ENCODE results near the gene TMEM109.

Gene TMEM109

DNA sequence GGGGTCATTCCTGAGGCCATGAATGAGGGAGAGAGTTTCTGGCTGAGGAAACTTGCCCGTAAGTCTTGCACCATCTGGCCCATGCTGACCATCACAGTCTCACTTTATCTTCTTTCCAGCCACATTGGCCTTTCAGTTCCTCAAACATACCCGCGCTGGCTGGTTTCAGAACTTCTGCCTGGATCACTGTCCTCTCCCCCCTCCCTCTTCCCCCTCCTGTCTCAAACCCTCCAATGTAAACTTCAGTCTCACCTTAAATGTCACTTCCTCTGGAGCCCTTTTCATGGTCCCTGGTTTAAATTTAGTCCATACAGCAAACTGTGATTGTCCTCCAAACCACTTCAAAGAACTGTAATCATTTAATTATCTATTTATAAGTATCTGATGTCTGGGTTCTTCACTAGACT is 3.7 kb upstream of the TMEM109 start:
- DNase-seq (ENCODE audit: low spot score), result no peak

- DNase-seq (ENCODE audit: low spot score), result no peak
These were observed 3.1 kb upstream of the TMEM109 start for GRCh38 chr11:60910711-60911380.

DNA sequence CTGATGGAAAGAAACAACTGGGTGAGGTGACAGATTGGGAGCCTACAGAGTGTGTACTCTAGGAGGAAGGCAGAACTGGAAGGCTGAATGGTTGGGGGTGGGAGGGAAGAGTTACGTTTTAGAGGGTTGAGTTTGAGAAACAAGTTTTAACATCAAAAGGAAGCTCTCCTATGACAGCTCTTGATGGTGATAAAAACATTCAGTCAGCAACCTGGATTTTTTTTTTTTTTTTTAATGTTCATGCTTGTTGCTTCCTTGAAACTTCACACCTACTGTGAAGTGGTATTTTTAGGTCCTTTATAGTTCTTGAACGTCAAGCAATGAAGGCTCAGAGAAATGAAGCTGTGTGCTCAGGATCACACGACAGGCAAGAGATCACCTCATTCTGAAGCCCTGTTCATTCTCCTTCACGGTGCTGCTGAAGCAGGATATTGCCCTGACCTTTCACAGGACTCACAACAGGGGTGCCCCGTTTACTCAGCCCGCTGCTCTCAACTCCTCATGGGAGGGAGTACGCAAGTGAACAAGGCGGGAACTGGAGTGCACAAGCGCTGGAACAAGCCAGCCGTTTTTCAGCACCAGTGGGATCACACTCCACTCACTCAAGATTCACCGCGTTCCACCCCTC is 1.6 kb upstream of the TMEM109 start:
- no peak for DNase-seq (ENCODE audit: low spot score)

DNA sequence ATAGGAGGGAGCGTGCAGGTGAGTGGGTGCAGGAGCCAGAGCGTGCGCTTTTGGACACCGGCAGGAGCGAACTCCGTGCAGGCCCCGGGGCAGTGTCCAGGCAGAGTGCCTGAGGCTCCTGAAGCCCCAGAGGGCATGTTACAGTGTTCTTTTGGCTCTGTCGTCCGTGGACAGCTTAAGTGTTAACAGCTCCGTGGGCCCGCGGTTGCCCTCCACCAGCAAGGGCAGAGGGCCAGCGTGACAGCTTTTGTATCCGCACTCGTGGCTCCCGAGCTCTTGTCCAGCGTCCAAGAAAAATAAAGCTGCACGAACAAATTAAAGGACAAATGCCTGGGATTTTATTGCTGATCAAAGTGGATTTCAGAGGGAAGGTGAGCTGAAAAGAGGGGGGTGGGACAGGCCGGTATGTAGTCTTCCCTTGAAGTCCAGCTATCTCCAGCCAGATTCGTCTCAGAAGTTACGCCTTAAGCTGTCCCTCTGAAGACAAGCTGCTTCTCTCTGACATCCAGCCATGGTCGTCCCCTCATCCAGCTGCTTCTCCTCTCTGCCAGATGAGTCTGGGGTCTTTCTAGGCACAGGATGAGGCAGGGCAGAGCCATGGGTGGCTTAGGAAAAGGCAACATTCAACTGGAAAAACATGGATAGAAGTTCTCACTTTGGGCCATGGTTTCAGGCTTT is 968 bp upstream of the TMEM109 start:
- DNase-seq (ENCODE audit: low spot score), result no peak

DNA sequence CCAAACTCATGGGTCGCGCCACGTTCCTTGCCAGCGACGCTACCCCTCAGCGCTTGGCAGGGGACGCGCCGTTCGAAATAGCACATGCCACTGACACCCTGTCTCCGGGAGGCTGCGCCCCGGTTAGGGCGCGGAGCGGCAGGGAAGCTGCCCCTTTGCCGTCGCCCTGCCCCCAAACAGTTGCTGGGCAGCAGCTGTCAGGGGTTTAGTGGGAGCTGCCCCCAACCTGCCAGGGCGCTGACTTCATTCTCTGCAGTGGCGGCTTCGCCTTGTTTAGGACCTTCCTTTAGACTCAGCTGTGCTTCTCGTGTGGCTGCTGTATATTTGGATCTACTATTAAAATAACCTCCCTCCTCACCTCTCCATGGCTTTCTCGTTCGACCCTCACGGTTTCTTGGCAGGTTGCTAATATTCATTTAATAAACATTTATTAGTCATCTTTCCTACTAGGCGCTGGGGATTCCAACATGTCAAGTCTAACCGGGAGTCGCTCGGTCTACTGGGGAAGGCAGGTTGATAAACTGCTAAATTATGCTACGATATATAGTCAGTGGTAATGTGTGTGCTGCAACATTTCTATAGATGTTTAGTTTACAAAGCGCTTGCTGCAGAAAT is 782 bp downstream of the TMEM109 start:
- DNase-seq (ENCODE audit: low spot score), result no peak

DNA sequence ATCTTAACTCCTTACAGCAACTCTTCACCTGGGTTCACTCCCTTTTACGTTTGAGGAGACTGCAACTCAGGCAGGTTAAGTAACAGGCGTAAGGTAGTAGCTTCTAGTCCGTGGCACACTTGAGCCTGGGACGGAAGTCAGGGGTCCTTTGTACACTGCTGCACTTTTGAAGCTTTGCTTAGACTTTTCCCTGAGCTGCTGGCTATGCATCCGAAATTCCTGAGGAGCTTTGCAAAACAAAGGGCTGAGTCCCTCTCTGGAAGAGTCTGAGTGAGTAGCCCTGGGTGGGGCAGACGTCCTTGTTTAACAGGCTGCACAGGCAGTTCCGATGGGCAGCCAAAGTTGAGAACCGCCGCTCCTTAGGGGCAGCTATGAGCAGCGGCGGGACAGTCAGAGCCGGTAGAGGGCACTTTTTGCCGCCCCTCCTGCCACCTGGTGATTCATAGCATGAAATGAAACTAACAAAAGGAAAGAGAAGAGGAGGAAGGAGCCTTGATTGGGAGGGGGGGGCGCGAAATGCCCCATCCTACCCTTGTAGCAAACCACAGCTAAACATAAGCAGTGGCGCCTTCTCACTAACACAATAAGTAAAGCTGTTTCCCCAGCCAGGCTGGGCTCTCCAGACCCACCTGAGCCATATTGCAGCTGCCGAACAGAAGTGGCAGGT is 1.4 kb downstream of the TMEM109 start:
- peak; percentile 67 for DNase-seq (ENCODE audit: low spot score)

- no peak for DNase-seq (ENCODE audit: low spot score)
These were observed 2.8 kb downstream of the TMEM109 start for GRCh38 chr11:60916669-60917206.

GRCh38 chr11:60917267-60917666 is 3.3 kb downstream of the TMEM109 start:
- no peak for DNase-seq (ENCODE audit: low spot score)

- DNase-seq (ENCODE audit: low spot score), result no peak
These were observed 4.4 kb downstream of the TMEM109 start for GRCh38 chr11:60918251-60918938.

DNA sequence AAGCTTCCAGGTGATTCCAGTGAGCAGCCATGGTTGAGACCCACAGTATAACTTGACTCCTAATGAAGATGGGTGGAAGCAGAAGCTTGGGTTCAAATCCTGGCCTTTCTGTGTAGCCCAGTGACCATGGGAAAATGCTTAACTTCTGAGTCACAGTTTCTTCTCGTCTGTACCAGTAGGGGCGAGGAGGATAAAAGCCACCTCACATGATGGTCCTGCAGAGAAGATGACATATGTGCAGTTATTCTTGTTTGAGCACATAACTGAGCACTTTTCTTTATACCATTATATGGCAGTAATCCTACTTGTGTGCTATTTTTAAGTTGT is 4.9 kb downstream of the TMEM109 start:
- no peak for DNase-seq (ENCODE audit: low spot score)

DNA sequence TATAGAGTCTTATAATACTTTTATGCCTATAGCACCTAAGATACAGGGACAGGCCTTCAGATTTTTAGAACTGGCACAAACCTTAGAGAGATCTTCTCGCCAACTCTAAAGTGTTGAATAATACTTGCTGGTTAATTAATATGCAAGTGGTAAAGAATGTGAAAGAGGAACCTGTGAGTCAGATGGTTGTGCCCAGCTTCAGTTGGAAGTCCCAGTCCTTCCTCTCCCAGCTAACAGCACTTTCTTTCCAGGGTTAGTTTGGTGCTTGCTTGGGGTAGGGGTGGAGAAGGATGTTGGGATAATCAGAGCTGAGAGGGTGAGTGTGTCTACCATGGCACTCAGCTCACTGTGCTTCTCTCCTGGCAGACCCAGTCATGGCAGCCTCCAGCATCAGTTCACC is 5.4 kb downstream of the TMEM109 start:
- DNase-seq (ENCODE audit: low spot score), result no peak

GRCh38 chr11:60919956-60920355 is 6.0 kb downstream of the TMEM109 start:
- DNase-seq (ENCODE audit: low spot score), result no peak

GRCh38 chr11:60921259-60921658 is 7.3 kb downstream of the TMEM109 start:
- no peak for DNase-seq (ENCODE audit: low spot score)

- no peak for DNase-seq (ENCODE audit: low spot score)
These were observed 7.9 kb downstream of the TMEM109 start for GRCh38 chr11:60921777-60922335.

DNA sequence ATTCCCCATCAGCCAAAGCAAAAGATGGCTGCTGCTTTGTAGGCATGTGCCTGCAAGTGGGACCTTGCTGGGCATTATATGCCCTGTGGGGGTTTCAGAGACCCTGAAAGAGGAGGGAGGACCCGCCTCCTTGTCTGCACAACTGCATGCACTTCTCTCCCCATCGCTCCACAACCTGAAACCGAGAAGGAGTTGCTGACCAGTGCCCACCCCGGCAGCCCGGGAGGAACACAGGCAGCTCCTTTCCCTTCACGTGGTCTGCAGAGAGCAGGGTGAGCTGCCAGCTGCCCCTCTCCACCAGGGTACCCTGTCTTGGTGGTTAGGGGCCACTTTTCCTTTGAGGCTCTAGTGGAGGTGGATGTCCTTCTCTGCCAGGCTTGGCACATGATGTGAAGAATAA is 8.9 kb downstream of the TMEM109 start:
- DNase-seq (ENCODE audit: low spot score), result no peak

DNA sequence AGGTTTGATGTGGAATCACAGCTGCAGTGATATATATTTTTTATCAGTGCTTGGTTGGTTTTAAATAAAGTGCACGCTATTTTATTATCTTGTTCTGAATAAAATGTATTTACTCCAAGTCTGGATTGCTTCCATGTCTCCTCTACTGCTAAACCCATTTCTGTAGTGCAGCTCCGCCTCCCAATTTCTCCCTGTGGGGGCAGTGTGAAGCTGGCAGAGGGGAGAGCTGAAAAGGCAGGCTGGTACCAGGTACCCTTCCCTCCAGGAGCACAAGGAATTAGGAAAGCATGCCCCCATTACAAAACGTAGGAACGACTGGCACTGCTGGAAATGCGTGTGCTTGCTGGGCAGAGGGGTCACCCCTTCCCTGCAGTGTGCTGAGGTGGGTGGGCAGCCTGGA is 9.4 kb downstream of the TMEM109 start:
- DNase-seq (ENCODE audit: low spot score), result no peak

GRCh38 chr11:60923800-60924109 is 9.8 kb downstream of the TMEM109 start:
- peak; percentile 61 for DNase-seq (ENCODE audit: low spot score)

GRCh38 chr11:60924110-60924905 is 10.3 kb downstream of the TMEM109 start, which contains the start of gene TMEM132A:
TSS of gene TMEM132A (plus strand) at chr11:60924460. CDS start at chr11:60924634, 174 bp downstream.
- DNase-seq (ENCODE audit: low spot score), result peak; percentile 98

DNA sequence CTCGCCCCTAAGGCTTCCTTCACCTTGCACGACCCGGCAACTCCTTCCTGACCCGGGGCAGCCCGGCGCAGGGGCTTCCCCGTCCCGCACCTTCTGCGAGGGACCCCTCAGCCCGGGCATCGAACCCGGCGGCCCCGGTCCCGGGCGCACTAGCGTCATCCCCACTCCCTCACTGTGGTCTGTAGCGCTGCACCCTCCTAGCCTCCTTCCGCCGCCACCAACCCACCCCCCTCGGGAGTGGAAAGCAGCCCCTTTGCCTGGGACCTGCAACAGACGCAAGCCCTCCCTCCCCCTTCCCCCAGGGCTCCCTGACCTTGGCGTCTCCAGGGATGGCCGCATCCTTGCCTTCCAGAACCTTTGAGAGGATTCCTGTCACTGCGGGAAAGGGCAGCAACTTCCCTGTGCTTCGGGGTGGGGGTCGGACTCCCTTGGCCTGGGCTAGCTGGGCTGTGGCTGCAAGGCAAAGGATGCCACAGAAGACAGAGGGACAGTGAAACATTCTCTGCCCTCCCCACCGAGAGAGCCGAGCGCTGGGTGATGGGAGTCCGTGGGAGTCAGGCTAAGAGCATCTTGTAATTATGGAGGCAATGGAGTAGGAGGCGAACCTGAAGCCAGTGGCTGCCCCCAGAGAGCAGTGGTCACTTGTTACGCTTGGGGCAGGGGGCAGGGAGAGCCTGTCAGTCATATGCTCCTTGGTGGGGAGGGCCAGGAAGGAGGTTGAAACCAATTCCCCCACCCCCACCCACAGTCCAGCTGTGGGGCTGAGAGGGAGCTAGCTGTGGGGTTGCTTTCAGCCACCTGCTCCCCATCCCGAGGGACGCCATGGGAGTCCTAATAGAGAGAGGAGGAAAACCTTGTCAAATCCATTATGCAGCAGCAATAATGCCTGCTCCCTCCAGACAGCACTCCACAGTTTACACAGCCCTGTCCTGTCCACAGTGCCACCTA is 11.2 kb downstream of the TMEM109 start:
- peak; percentile 54 for DNase-seq (ENCODE audit: low spot score)

Data from iPS-NIHi11 (cell line).